Choroid plexus epithelial cell (primary cell): Measurements from ENCODE around the gene MYO5B.

Experiments
- DNase-seq: peaks from one replicate; pipeline ENCODE4 v3.0.0-alpha.2; 2010; ENCODE audit warnings: low read depth
- H3K4me3 ChIP-seq: 2 replicates; pipeline ENCODE4 v1.5.1; 2011; ENCODE audit warnings: low read depth, mild to moderate bottlenecking, control low read depth, low read length, moderate library complexity
- CTCF ChIP-seq: conservative IDR thresholded peaks from 2 replicates; pipeline ENCODE4 v1.5.1; 2011; ENCODE audit warnings: low read depth, mild to moderate bottlenecking, control low read depth, inconsistent platforms, low read length, moderate library complexity

The MYO5B gene

GRCh38 chr18:50209311-50209710, 14.4 kb upstream of the MYO5B start:
- no peak for DNase-seq
- H3K4me3 ChIP-seq = no peak overlapping the region

GRCh38 chr18:50207722-50208121, 12.8 kb upstream of the MYO5B start:
- DNase-seq = no peak
- TF ChIP-seq CTCF = no peak
- no peak overlapping the region for H3K4me3 ChIP-seq

More at GRCh38 chr18:50209311-50209710, 14.4 kb upstream of the MYO5B start:
- TF ChIP-seq CTCF = no peak

GRCh38 chr18:50203801-50204604, 9.1 kb upstream of the MYO5B start:
- DNase-seq = peak; percentile 64
- TF ChIP-seq CTCF = peak; percentile 85
- H3K4me3 ChIP-seq = no peak overlapping the region

- no peak for TF ChIP-seq CTCF
- DNase-seq = peak; percentile 8
- H3K4me3 ChIP-seq = no peak overlapping the region
These were observed 6.6 kb upstream of the MYO5B start for GRCh38 chr18:50201476-50202018.

- no peak for DNase-seq
- no peak for TF ChIP-seq CTCF
- no peak overlapping the region for H3K4me3 ChIP-seq
These were observed 5.0 kb upstream of the MYO5B start for GRCh38 chr18:50199921-50200320.

GRCh38 chr18:50199346-50199855, 4.5 kb upstream of the MYO5B start:
- TF ChIP-seq CTCF = no peak
- no peak for DNase-seq
- no peak overlapping the region for H3K4me3 ChIP-seq
